CD14-positive monocyte (primary cell): Measurements from ENCODE around the gene FAM193A. TPM values are rescaled to one million over a fixed set of nuclear protein-coding genes. Genes with fewer than 3 reads are reported as not detected.

ENCODE experiments used
- DNase-seq, 3 donors: peaks; one replicate each; pipeline ENCODE4 v3.0.0-alpha.2; 2011 to 2022
- H2AFZ ChIP-seq: 2 replicates; pipeline ENCODE4 v1.6.0; 2012; ENCODE audit warnings: mild to moderate bottlenecking, low read depth, low read length, inconsistent platforms; ENCODE audit not compliant: insufficient read depth, poor library complexity, severe bottlenecking
- H3K27ac ChIP-seq, 2 donors: 1 replicate in 1 of 2; 2 replicates in 1 of 2; pipeline ENCODE4 v1.5.1; 2012 to 2013; ENCODE audit warnings: low read length in 2 of 2, control low read depth in 1 of 2, inconsistent platforms in 1 of 2, low read depth in 1 of 2, mild to moderate bottlenecking in 1 of 2
- H3K27me3 ChIP-seq, 2 donors: one replicate each; pipeline versions ENCODE4 v1.6.0 to v1.6.1; 2011 to 2013; ENCODE audit warnings: low read length in 2 of 2; ENCODE audit not compliant: control insufficient read depth in 2 of 2, insufficient read depth in 2 of 2
- H3K36me3 ChIP-seq, 2 donors: replicated peaks in 1 of 2; 1 replicate in 1 of 2; 2 replicates in 1 of 2; pipeline versions ENCODE4 v1.5.1 to v1.6.1; 2012 to 2013; ENCODE audit warnings: low read length in 2 of 2, control low read depth in 1 of 2, inconsistent platforms in 1 of 2, mild to moderate bottlenecking in 1 of 2; ENCODE audit not compliant: insufficient read depth in 2 of 2, control insufficient read depth in 1 of 2
- H3K4me1 ChIP-seq, 2 donors: 1 replicate in 1 of 2; 2 replicates in 1 of 2; pipeline versions ENCODE4 v1.5.1 to v1.6.1; 2012 to 2013; ENCODE audit warnings: low read length in 2 of 2, control low read depth in 1 of 2, inconsistent platforms in 1 of 2, mild to moderate bottlenecking in 1 of 2, moderate library complexity in 1 of 2; ENCODE audit not compliant: insufficient read depth in 2 of 2, control insufficient read depth in 1 of 2
- H3K4me2 ChIP-seq: replicated peaks from 2 replicates; pipeline ENCODE3; 2012; ENCODE audit warnings: low read length, moderate library complexity, mild to moderate bottlenecking; ENCODE audit not compliant: poor library complexity, severe bottlenecking; ENCODE audit errors: extremely low read depth
- H3K4me3 ChIP-seq, 3 experiments: fragments of 200-600 bp in 1 of 3; sonication (generic) in 1 of 3; replicated peaks in 1 of 3; 1 replicate in 2 of 3; 2 replicates in 1 of 3; pipeline ENCODE4 v1.5.1; 2011 to 2013; ENCODE audit warnings: low read length in 3 of 3, mild to moderate bottlenecking in 3 of 3, control low read depth in 2 of 3, low read depth in 2 of 3, inconsistent platforms in 1 of 3, moderate library complexity in 1 of 3
- H3K79me2 ChIP-seq: 2 replicates; pipeline ENCODE4 v1.6.0; 2012; ENCODE audit warnings: mild to moderate bottlenecking, control low read depth, inconsistent platforms, low read length, moderate library complexity; ENCODE audit not compliant: insufficient read depth
- H3K9ac ChIP-seq: 2 replicates; pipeline ENCODE4 v1.6.0; 2017; ENCODE audit warnings: low read length, mild to moderate bottlenecking; ENCODE audit not compliant: insufficient read depth, poor library complexity, severe bottlenecking
- H3K9me3 ChIP-seq, 2 donors: replicated peaks in 1 of 2; 1 replicate in 1 of 2; 2 replicates in 1 of 2; pipeline versions ENCODE4 v1.5.1 to v1.6.1; 2012 to 2013; ENCODE audit warnings: low read length in 2 of 2, control low read depth in 1 of 2; ENCODE audit not compliant: control insufficient read depth in 1 of 2, insufficient read depth in 1 of 2
- H4K20me1 ChIP-seq: 2 replicates; pipeline ENCODE4 v1.6.0; 2012; ENCODE audit warnings: mild to moderate bottlenecking, low read length, control low read depth, moderate library complexity; ENCODE audit not compliant: insufficient read depth
- H3K27ac Mint-ChIP-seq, 7 donors: one replicate each; pipeline ENCODE4 v1.8.0; 2020; ENCODE audit warnings: mild to moderate bottlenecking in 7 of 7, mixed read lengths in 7 of 7, moderate library complexity in 6 of 7, inconsistent platforms in 2 of 7
- H3K27me3 Mint-ChIP-seq, 3 donors: one replicate each; pipeline ENCODE4 v1.8.0; 2021 to 2022; ENCODE audit warnings: low read depth in 3 of 3, mild to moderate bottlenecking in 3 of 3, mixed read lengths in 3 of 3, moderate library complexity in 3 of 3, inconsistent platforms in 1 of 3
- H3K36me3 Mint-ChIP-seq, 2 donors: one replicate each; pipeline ENCODE4 v1.8.0; 2020; ENCODE audit warnings: mixed read lengths in 2 of 2, inconsistent platforms in 1 of 2, mild to moderate bottlenecking in 1 of 2
- H3K4me1 Mint-ChIP-seq: one replicate; pipeline ENCODE4 v1.8.0; 2020; ENCODE audit warnings: mild to moderate bottlenecking, mixed read lengths
- H3K4me3 Mint-ChIP-seq, 2 donors: one replicate each; pipeline ENCODE4 v1.8.0; 2020; ENCODE audit warnings: mild to moderate bottlenecking in 2 of 2, mixed read lengths in 2 of 2, moderate library complexity in 1 of 2
- H3K9me3 Mint-ChIP-seq, 7 donors: one replicate each; pipeline ENCODE4 v1.8.0; 2020 to 2022; ENCODE audit warnings: mixed read lengths in 7 of 7, mild to moderate bottlenecking in 6 of 7, moderate library complexity in 6 of 7, inconsistent platforms in 2 of 7
- WGBS: methylation state at CpG from one replicate; pipeline ENCODE4 v1.1.5; 2013; ENCODE audit warnings: missing lambda C conversion rate; ENCODE audit not compliant: insufficient coverage; 5-methylcytosine and 5-hydroxymethylcytosine counted together
- intact Hi-C, 2 donors: fragments of 100-400 bp; cut with micrococcal nuclease; formaldehyde crosslinking; loops; one replicate each; pipeline versions ENCODE4 v1.15.0 to v1.15.1; 2023
- polyA plus RNA-seq, 3 donors: library from polyadenylated mRNA; depleted of rRNA in 1 of 3; unstranded in 2 of 3; stranded (reverse) in 1 of 3; fragments of 300-500 nt in 2 of 3; fragments of >200 nt in 1 of 3; fragmentation: Illumina TruSeq in 2 of 3; gene quantifications; 1 replicate in 2 of 3; 2 replicates in 1 of 3; pipeline ENCODE4 v1.2.3, GENCODE V29; 2012 to 2021
- TF ChIP-seq, protein P1 (sequence below): fragments of 200-600 bp; IDR thresholded peaks from one replicate; pipeline ENCODE4 v1.8.0; 2022; ENCODE audit warnings: antibody characterized with exemption, mild to moderate bottlenecking

The FAM193A gene
- polyA plus RNA-seq, 3 donors = 0.66 to 11.8 (median 0.82) TPM

DNA sequence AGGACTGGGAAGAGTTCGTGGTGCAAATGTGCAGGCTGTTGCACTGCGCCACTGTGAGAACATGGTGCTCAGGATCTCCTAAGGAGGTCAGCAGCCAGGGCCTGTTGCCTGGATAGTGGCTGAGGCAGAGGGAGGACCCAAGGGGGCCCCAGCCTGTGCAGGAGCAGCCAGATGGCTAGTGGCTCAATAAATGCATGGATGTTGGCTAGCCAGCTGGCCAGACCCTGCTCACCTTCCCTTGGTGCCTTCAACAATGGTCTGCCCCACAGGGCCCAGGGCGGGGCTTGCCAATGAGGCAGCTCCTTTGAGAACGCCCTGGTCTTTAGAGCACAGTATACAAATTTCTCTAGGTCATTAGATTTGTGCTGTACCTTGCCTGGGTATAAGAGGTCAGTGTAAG lies 152.2 kb downstream of the FAM193A start:
- Histone ChIP-seq H3K79me2 (no peaks in the 10 kb centered on the region), H2AFZ (no peak overlapping the region), H3K9me3 (no peaks in the 10 kb centered on the region), H4K20me1 (peaks cover 36% of the 10 kb centered on the region), H3K4me3 (no peak overlapping the region), H3K27ac (no peak overlapping the region), H3K4me1 (no peaks in the 10 kb centered on the region), H3K9ac (no peak overlapping the region), H3K36me3 (peaks cover 93 to 100% of the 10 kb centered on the region in 2 donors), H3K4me2 (no peak overlapping the region), H3K27me3 (no peaks in the 10 kb centered on the region)
- TF ChIP-seq, protein P1, sequence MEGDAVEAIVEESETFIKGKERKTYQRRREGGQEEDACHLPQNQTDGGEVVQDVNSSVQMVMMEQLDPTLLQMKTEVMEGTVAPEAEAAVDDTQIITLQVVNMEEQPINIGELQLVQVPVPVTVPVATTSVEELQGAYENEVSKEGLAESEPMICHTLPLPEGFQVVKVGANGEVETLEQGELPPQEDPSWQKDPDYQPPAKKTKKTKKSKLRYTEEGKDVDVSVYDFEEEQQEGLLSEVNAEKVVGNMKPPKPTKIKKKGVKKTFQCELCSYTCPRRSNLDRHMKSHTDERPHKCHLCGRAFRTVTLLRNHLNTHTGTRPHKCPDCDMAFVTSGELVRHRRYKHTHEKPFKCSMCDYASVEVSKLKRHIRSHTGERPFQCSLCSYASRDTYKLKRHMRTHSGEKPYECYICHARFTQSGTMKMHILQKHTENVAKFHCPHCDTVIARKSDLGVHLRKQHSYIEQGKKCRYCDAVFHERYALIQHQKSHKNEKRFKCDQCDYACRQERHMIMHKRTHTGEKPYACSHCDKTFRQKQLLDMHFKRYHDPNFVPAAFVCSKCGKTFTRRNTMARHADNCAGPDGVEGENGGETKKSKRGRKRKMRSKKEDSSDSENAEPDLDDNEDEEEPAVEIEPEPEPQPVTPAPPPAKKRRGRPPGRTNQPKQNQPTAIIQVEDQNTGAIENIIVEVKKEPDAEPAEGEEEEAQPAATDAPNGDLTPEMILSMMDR = no peak
- peaks cover 91 to 93% of the 10 kb centered on the region in 2 donors for H3K36me3 Mint-ChIP-seq
- H3K4me3 Mint-ChIP-seq = no peak overlapping the region
- DNase-seq = no peak
- intact Hi-C loops = no loop called here
- H3K27ac Mint-ChIP-seq = peak overlapping the region in 3 of 7 donors; percentile 11 to 37 (median 27)
- 100% methylated on average over 2 of the region's 4 CpGs for WGBS
- peaks cover 2% of the 10 kb centered on the region for H3K4me1 Mint-ChIP-seq
- H3K9me3 Mint-ChIP-seq = peaks cover 0 to 1% (median 0%) of the 10 kb centered on the region in 7 donors
- H3K27me3 Mint-ChIP-seq = peaks cover 0 to 1% (median 0%) of the 10 kb centered on the region in 3 donors

DNA sequence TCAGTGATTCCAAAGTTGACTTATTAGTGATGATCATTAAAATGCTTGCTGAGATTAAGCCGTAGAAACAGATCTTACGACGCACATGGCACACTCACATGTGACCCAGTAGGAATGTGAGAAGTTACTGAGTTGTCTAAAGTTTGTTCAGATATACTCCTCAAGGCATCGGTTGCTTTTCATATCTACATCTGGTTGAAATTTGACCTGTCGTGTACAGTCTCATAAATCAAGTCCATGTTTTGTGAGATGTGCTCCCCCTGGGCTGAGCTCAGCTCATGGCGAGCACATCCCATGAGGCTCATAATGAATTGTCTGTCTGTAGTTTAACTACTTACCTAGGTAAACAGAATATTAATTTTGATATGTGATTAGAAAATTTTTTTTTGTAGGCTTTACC lies 152.7 kb downstream of the FAM193A start:
- no peak overlapping the region for H3K4me2 ChIP-seq
- H3K27ac Mint-ChIP-seq = peak overlapping the region in 1 of 7 donors; percentile 11
- H3K79me2 ChIP-seq = no peaks in the 10 kb centered on the region
- no peak overlapping the region for H2AFZ ChIP-seq
- no peak overlapping the region for H3K4me3 ChIP-seq
- peaks cover 0 to 1% (median 0%) of the 10 kb centered on the region in 7 donors for H3K9me3 Mint-ChIP-seq
- H3K9ac ChIP-seq = no peak overlapping the region
- H3K4me3 Mint-ChIP-seq = no peak overlapping the region
- peaks cover 93 to 100% of the 10 kb centered on the region in 2 donors for H3K36me3 ChIP-seq
- H3K27me3 ChIP-seq = no peaks in the 10 kb centered on the region
- H3K27ac ChIP-seq = no peak overlapping the region
- TF ChIP-seq, protein P1 = no peak
- no peaks in the 10 kb centered on the region for H3K9me3 ChIP-seq
- no CpG with 5 or more reads among the region's 6 CpGs for WGBS
- H4K20me1 ChIP-seq = peaks cover 36% of the 10 kb centered on the region
- peaks cover 91 to 93% of the 10 kb centered on the region in 2 donors for H3K36me3 Mint-ChIP-seq
- H3K4me1 Mint-ChIP-seq = peaks cover 2% of the 10 kb centered on the region
- no peaks in the 10 kb centered on the region for H3K4me1 ChIP-seq
- no peak for DNase-seq
- H3K27me3 Mint-ChIP-seq = peaks cover 0 to 1% (median 0%) of the 10 kb centered on the region in 3 donors
- intact Hi-C loops = no loop called here
